Fibroblast of lung (primary cell): ENCODE measurements around the gene BIN1. TPM values are rescaled to one million over a fixed set of nuclear protein-coding genes. Genes with fewer than 3 reads are reported as not detected.

ENCODE experiments used
- DNase-seq, 2 donors: peaks; one replicate each; pipeline versions ENCODE4 v3.0.0 to v3.0.0-alpha.2; 2010; ENCODE audit warnings: low read depth in 2 of 2
- H2AFZ ChIP-seq: 2 replicates; pipeline ENCODE4 v1.5.1; 2012; ENCODE audit warnings: low read length, control low read depth, inconsistent platforms
- H3K27ac ChIP-seq: 2 replicates; pipeline ENCODE4 v1.5.1; 2011; ENCODE audit warnings: low read length, control low read depth; ENCODE audit not compliant: insufficient read depth
- H3K27me3 ChIP-seq: 2 replicates; pipeline ENCODE4 v1.5.1; 2011; ENCODE audit warnings: mild to moderate bottlenecking, low read length; ENCODE audit not compliant: control insufficient read depth, insufficient read depth
- H3K36me3 ChIP-seq: 2 replicates; pipeline ENCODE4 v1.5.1; 2011; ENCODE audit warnings: low read length; ENCODE audit not compliant: control insufficient read depth, insufficient read depth
- H3K4me1 ChIP-seq: 2 replicates; pipeline ENCODE4 v1.5.1; 2011; ENCODE audit warnings: low read length; ENCODE audit not compliant: control insufficient read depth, insufficient read depth; ENCODE audit errors: extremely low read depth
- H3K4me2 ChIP-seq: 2 replicates; pipeline ENCODE4 v1.5.1; 2011; ENCODE audit warnings: low read length, control low read depth; ENCODE audit not compliant: insufficient read depth; ENCODE audit errors: extremely low read depth
- H3K4me3 ChIP-seq, 4 experiments: fragments of 200-600 bp in 1 of 4; sonication (generic) in 1 of 4; replicated peaks in 1 of 4; 2 replicates each; pipeline ENCODE4 v1.5.1; 2011 to 2016; ENCODE audit warnings: low read length in 4 of 4, low read depth in 3 of 4, mild to moderate bottlenecking in 3 of 4, control low read depth in 2 of 4, inconsistent platforms in 1 of 4, mixed read lengths in 1 of 4; ENCODE audit not compliant: insufficient read depth in 1 of 4; ENCODE audit errors: control extremely low read depth in 1 of 4
- H3K79me2 ChIP-seq: 2 replicates; pipeline ENCODE4 v1.5.1; 2012; ENCODE audit warnings: mild to moderate bottlenecking, low read length, inconsistent platforms; ENCODE audit not compliant: control insufficient read depth, insufficient read depth
- H3K9ac ChIP-seq: 2 replicates; pipeline ENCODE4 v1.5.1; 2011; ENCODE audit warnings: mild to moderate bottlenecking, low read length, control low read depth; ENCODE audit not compliant: insufficient read depth
- H3K9me3 ChIP-seq: 2 replicates; pipeline ENCODE4 v1.5.1; 2012; ENCODE audit warnings: low read depth, low read length; ENCODE audit not compliant: control insufficient read depth, insufficient read depth
- H4K20me1 ChIP-seq: 2 replicates; pipeline ENCODE4 v1.5.1; 2011; ENCODE audit warnings: low read length; ENCODE audit not compliant: control insufficient read depth, insufficient read depth; ENCODE audit errors: extremely low read depth
- EZH2 ChIP-seq: IDR thresholded peaks from 2 replicates; pipeline ENCODE4 v1.5.1; 2012; ENCODE audit warnings: low read length, control low read depth, mild to moderate bottlenecking; ENCODE audit errors: missing control alignments
- polyA plus RNA-seq, 2 donors: library from polyadenylated mRNA; depleted of rRNA in 1 of 2; stranded (reverse) in 1 of 2; unstranded in 1 of 2; fragments of >200 nt; gene quantifications; 2 replicates each; pipeline ENCODE4 v1.2.1, GENCODE V29; 2011 to 2012; ENCODE audit warnings: missing spikeins in 1 of 2
- total RNA-seq: library from RNA; depleted of rRNA; stranded (reverse); fragments of >200 nt; gene quantifications from 2 replicates; pipeline ENCODE4 v1.2.1, GENCODE V29; 2014
- TF ChIP-seq, protein P1 (sequence below), 2 donors: IDR thresholded peaks in 1 of 2; conservative IDR thresholded peaks in 1 of 2; 1 replicate in 1 of 2; 2 replicates in 1 of 2; pipeline ENCODE4 v1.5.1; 2011 to 2012; ENCODE audit warnings: low read length in 2 of 2, control low read depth in 1 of 2, inconsistent platforms in 1 of 2, low read depth in 1 of 2, mild to moderate bottlenecking in 1 of 2

BIN1 gene
- total and polyA plus RNA-seq, 2 donors (not counting 1 experiment from before 2014, with no cell fraction given): 17.3 to 68.7 TPM

DNA sequence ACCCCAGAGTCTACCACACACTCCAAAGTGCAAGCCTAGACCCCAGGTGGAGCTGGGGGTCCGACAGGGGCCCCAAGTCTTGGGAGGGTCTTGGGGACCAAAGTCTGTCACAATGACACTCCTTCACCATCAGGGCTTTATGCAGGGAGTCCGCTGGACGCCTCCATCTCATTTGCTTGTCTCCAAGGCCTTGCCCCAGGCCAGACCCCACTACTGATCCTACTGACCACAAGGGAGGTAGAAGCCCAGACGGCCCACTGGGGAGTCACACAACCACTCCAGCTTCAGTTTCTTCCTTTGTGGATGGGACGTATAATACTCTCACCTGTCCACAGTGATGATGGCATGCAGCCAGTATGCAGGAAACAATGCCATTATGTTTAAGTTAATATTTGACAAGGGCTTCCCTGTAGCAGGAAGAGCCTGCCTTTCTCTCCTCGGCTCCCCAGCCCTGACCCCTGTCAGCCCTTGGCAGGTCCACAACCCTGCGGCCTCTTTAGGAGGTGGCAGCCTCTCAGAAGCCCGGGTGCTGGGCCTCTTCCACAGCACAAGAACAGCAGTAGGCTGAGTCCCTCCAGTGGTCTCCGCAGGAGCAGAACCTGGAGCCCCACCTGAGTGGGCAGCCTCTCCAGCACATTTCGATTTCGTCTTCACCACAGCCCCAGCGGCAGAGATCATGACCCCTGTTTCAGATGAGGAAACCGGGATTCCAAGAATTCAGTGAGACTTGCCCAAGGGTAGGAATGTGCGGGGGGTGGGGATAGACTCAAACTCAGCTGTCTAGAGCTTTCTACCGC is 6.5 kb downstream of the BIN1 start:
- Histone ChIP-seq H2AFZ (no peak overlapping the region), H3K27me3 (no peaks in the 10 kb centered on the region), H3K4me2 (no peak overlapping the region), H3K9ac (no peak overlapping the region), H3K4me3 (no peak overlapping the region), H3K4me1 (peaks cover 5% of the 10 kb centered on the region), H3K9me3 (no peaks in the 10 kb centered on the region), H3K36me3 (no peaks in the 10 kb centered on the region), H4K20me1 (no peaks in the 10 kb centered on the region), H3K79me2 (peaks cover 16% of the 10 kb centered on the region), H3K27ac (no peak overlapping the region)
- TF ChIP-seq EZH2: no peak
- TF ChIP-seq, protein P1, sequence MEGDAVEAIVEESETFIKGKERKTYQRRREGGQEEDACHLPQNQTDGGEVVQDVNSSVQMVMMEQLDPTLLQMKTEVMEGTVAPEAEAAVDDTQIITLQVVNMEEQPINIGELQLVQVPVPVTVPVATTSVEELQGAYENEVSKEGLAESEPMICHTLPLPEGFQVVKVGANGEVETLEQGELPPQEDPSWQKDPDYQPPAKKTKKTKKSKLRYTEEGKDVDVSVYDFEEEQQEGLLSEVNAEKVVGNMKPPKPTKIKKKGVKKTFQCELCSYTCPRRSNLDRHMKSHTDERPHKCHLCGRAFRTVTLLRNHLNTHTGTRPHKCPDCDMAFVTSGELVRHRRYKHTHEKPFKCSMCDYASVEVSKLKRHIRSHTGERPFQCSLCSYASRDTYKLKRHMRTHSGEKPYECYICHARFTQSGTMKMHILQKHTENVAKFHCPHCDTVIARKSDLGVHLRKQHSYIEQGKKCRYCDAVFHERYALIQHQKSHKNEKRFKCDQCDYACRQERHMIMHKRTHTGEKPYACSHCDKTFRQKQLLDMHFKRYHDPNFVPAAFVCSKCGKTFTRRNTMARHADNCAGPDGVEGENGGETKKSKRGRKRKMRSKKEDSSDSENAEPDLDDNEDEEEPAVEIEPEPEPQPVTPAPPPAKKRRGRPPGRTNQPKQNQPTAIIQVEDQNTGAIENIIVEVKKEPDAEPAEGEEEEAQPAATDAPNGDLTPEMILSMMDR (conservative IDR thresholded peaks at IDR 0.05 in 1 of 2, IDR thresholded peaks at IDR 0.05 in 1 of 2; ENCODE audit: low read depth in 1 of 2, low read length in 2 of 2): no peak
- DNase-seq: peak in 1 of 2 donors; percentile 40

DNA sequence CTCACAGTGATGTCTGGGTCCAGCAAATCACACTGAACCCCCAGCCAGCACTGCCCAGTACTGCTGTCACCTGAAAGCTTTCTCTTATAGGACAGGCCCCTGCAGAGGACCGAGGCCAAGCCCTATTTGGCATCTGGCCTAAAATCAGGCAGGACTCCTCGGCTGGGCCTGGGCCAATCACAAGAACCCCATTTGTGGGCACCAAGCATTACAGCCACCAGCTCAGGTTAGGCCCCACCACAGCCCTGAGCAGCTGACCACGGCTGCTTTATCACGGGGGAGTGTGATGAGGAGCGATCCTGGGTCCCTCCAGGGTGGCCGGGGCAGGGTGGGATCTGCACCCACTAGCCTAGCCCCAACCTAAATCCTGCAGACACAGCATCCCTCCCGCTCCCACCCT is 8.2 kb downstream of the BIN1 start:
- Histone ChIP-seq H3K79me2 (peaks cover 6% of the 10 kb centered on the region), H2AFZ (no peak overlapping the region), H3K36me3 (no peaks in the 10 kb centered on the region), H3K27me3 (no peaks in the 10 kb centered on the region), H3K27ac (no peak overlapping the region), H3K4me2 (no peak overlapping the region), H3K9me3 (no peaks in the 10 kb centered on the region), H3K4me1 (peaks cover 8% of the 10 kb centered on the region), H4K20me1 (no peaks in the 10 kb centered on the region), H3K9ac (no peak overlapping the region), H3K4me3 (no peak overlapping the region)
- no peak for DNase-seq
- TF ChIP-seq, protein P1 (conservative IDR thresholded peaks at IDR 0.05 in 1 of 2, IDR thresholded peaks at IDR 0.05 in 1 of 2; ENCODE audit: low read depth in 1 of 2, low read length in 2 of 2): no peak
- no peak for TF ChIP-seq EZH2

DNA sequence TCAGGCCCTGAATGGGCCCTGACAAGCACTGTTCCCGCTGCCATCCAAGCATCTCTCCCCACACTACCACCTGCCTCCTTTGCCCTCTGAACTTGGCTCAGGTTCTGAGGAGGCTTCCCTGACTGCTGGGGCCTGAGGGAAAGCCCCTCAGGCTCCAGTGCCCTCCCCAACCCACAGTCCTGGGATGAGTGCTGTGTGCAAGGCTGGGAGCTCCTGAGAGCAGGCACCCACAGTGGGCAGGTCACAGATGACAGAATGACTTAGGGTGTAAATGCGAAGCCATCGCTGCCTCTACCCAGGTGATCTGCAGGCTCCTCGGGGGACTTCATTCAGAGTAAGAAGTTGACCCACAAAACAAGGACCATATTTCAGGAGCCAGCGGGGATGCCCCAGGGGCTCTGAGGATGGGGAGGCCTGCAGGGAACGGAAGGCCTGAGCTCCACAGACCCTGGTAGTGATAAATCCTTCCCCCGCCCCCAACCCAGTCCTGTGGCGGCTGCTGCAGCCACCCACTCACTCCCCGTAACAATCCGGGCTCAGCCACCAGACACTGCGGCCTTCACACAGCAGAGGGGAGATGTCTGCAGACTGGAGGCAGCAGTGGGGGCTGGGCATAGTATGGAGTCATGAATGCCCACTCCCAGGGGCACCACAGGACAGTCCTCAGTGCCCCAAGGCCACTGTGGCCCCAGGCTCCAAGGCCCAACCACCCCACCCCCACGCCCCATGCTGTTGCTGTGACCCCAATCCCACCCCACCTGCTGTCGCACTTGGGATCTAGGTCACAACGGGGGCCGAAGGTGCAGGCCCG is 8.9 kb downstream of the BIN1 start:
- TF ChIP-seq EZH2: no peak
- TF ChIP-seq, protein P1 (conservative IDR thresholded peaks at IDR 0.05 in 1 of 2, IDR thresholded peaks at IDR 0.05 in 1 of 2; ENCODE audit: low read depth in 1 of 2, low read length in 2 of 2): no peak
- H3K4me2 ChIP-seq: no peak overlapping the region
- peak in 1 of 2 donors; percentile 32 for DNase-seq
- H3K79me2 ChIP-seq: peaks cover 3% of the 10 kb centered on the region
- H3K36me3 ChIP-seq: no peaks in the 10 kb centered on the region
- peaks cover 8% of the 10 kb centered on the region for H3K4me1 ChIP-seq
- no peaks in the 10 kb centered on the region for H4K20me1 ChIP-seq
- no peak overlapping the region for H3K27ac ChIP-seq
- H3K9ac ChIP-seq: no peak overlapping the region
- H3K4me3 ChIP-seq: no peak overlapping the region
- H3K9me3 ChIP-seq: no peaks in the 10 kb centered on the region
- no peaks in the 10 kb centered on the region for H3K27me3 ChIP-seq
- H2AFZ ChIP-seq: no peak overlapping the region
